ENCODE data around the gene DUSP23.

The DUSP23 gene

DNA sequence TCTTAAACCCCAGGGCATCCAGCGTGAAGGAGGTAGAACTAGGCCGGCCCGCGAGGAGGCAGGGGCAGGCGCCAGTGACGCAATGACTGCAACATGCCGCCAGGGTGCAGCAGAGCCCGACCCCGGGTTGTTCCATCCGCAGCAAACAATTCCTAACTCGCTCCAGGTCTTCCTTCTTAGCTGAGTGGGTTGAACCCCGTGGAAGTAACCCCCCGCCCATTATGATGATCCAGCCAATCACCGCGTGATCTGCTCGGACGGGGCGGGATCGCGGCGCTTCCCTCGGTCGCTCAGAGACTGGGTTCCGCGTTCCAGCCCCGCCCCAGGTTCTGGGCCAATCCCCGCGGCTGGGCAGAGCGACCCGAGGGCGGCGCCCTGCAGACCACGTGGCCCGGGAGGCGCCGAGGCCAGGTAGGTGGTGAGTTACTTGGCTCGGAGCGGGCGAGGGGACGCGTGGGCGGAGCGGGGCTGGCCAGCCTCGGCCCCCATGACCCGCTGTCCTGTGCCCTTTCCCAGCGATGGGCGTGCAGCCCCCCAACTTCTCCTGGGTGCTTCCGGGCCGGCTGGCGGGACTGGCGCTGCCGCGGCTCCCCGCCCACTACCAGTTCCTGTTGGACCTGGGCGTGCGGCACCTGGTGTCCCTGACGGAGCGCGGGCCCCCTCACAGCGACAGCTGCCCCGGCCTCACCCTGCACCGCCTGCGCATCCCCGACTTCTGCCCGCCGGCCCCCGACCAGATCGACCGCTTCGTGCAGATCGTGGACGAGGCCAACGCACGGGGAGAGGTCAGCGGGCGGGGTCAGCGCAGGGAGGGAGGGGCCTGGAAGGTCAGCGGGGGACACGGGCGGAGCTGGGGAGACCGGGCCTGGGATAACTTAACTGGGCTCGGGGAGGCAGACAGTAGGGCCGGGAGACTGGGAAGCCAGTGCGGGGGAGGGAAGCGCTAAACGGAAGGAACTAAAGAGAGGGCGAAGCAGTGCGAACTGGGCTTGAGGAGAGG, at the start of gene DUSP23:
DUSP23 (plus strand) TSS at position 380 of the 1,000 bp plus-strand sequence; CDS start at position 519, 139 bp downstream.
- DNase-seq (ENCODE audit: low spot score), result peak; percentile 97

DNA sequence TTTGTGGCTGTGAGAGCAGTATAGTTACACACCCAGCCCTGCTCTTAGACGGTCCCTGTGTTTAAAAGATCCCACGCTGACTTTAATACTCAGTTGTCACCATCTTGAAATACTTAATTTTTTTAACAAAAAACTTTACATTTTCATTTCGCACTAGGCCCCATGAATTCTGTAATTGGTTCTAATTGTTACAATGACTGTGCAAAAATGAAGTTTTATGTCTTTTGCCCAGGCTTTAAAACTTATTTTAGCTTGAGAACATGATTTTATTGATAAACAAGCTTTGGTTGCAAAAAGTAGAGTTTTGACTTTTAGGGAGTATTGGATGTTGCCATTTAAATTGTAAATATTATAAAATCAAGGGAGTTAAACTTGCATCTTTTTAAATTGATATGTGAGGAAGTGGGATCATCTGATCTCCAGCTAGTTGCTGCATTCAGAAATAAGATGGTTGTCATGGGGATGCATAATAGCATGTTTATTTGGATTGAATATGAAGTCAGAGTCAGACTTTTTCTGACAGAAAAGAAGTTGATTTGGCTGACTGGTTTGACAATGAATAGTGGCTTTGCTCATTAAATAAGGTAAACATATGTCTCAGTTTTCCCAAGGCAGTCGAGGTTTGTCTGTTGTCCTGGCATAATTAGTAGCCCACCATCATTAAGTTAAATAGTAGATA, 43.4 kb upstream of the DUSP23 start:
- DNase-seq (ENCODE audit: low spot score), result no peak

DNA sequence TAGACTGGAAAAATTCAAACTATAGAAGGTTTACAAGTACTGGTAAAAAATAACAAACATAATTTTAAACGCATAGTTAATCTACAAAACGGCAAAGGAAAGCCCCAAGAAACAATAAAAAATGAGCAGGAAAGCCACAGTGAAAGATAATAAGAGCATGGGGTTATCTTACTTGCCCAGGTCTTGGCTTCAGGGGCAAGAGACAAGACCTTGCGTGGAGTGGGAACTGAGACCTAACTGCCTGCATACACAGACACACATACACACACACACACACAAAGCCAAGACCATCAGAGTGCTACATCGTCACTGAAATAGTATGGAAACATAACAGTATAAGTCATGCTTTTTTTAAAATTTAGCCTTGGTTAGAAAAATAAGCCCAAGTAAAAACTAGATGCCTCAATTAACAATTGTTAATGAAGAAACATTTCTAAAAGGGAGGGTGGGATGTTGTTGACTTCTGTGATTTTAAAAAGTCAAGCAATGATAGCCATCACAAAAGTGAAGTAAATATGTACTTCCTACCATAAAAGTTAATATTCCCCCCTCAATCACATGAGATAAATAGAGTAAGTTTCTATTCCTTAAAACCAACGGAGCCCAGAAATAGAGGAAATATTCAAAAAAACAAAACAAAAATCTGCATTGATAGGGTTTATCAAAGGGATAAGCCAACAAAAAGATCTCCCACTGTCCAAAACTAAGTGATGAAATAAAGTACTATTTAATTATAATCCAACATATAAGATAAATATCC, 36.9 kb upstream of the DUSP23 start:
- DNase-seq (ENCODE audit: low spot score), result no peak

DNA sequence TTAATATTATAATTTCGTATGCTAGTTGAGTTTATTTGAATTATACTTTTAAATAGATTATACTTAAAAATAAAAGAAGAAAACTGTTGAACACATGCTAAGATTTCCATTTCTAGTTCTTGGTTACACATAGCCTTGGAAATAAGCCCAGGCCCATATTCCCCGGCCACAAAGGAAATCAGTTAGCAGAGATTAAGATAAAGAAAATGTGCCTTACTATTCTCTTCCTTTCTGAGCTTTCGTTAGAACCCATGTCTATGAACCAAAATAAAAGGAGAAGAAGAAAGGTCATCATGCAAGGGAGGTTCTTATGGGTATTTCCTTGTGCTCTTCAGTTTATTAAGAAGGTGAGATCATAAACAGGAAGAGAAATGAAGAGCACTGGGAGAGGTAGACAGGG, 34.1 kb upstream of the DUSP23 start:
- no peak for DNase-seq (ENCODE audit: low spot score)

DNA sequence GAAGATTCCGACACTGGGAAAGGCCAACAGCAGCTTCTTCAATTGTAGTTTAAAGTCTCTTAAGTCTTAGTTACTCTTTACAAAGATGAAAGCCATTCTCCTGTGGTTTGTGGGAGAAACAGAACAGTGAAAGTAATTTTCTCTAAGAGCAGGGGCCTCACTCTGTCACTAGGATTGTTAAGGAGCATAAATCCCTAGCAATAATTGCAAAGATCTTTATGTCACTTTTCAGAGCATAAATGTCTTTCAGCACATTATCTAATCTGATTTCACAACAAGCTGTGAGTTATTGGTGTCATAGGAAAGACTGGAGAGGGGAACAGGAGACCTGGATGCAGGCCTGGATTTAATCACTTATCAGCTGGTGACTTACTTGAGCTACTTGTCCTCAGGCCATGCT, 32.4 kb upstream of the DUSP23 start:
- no peak for DNase-seq (ENCODE audit: low spot score)

DNA sequence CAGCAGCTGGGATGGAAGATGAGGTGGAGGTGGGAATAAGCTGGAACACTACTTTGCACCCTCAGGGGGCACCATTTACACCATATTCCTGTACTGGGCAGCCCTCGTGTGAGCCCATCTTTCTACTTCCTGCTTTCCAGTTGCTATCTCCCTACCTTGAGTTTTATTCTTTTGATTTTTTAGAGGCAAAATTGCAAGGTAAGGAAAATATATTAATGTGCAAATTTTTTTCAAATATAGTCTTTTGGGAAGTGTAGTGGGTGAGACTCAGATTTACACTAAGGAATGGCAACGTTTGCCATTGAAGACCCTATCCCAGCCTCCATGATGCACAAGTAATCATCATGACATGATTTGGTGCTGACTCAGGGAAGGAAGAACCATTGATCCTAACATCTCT, 31.1 kb upstream of the DUSP23 start:
- no peak for DNase-seq (ENCODE audit: low spot score)

DNA sequence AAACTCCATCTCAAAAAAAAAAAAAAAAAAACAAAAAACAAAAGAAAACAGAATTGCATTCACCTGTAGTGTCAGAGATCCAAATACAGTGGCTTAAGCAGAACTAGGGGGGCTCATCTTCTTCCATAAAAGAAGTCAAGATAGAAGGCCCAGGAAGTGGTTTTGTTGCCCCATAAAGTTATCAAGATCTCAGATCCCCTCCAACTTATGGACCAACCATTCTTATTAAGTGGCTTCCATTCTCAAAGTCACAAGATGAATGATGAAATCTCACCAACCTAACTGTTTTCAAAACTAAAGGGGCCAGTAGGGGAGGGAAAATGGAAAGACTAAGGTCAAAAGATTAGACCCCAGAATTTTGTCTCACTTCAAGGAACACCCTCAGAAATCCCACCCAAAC, 30.1 kb upstream of the DUSP23 start:
- no peak for DNase-seq (ENCODE audit: low spot score)

DNA sequence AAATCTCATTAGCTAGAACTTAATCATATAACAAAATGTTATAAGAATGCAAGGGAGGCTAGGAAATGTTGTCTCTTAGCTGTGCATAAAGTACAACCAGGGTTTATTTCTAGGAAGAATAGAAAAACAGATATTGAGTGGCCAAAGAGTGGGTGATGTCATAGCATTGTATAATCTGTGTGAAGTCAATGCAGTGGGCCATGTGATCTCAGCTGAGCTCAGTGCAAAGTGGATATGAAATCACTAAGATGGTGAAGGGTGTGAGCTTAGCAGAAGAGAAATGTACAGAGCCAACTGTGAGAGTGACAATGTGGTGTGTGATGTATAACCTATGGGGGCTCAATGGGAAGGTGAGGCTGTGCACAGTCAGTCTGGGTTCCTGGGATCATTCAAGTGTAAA, 29.7 kb upstream of the DUSP23 start:
- no peak for DNase-seq (ENCODE audit: low spot score)

DNA sequence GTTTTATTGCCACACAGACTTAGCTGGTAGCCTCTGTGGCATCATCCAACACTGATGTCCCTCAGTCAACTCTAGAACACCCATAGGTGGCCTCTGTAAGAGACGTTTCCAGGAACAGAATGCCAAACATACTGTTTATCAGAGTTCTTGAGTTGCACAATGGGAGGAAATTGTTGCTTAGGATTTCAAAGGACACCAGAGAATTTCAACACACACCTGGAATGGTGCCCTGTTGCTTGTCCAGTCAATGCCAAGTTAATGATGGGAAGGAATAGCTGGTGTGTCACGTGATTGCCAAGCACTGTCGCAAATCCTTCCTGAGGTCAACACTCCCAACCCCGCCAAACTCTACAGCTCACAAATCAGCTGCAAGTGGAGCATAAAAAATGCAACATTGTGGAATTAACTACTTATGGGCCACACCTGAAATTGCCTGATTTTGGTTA, 28.6 kb upstream of the DUSP23 start:
- no peak for DNase-seq (ENCODE audit: low spot score)

DNA sequence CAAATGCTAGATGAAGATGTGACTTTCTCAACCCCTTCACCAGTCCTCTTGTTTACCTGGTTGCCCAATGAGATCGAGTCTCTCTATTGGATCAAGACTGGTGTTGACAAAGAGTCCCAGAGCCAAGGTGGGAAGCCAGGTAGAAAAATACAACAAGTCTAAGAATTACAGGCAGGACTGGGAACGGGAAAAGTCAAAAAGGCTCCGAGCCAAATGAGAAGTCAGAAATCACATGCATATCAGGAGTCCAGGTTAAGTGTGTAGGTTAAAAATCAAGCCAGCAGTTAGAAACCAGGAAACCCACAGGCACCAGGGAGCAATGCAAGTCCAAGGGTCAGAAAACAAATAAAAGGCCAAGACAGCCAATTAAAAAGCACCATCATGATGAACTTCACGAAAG, 27.4 kb upstream of the DUSP23 start:
- DNase-seq (ENCODE audit: low spot score), result no peak

DNA sequence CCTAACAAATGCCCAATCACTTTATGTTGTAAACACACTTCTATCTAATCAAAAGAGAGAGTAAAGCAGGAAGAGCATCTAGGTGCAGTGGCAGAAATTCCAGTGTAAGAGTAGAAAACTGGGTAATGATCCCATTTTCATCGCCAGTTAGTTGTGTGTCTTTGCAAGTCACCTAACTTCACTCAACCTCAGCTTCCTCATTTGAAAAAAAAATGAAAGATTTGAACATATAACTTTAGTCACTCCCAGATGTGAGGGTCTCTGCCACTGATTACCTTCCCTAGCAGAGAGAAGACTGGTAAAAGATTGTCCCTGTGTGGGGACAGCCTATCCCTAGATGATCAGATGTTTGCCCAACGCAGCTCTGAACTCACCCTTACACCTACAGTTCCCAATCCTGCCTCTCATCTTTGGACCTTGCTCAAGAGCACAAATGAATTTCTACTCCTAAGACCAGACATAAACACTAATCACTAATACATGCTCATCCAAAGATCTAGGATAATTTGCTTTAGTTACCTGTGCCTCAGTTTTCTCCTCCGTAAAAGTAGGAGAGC, 25.2 kb upstream of the DUSP23 start:
- no peak for DNase-seq (ENCODE audit: low spot score)

DNA sequence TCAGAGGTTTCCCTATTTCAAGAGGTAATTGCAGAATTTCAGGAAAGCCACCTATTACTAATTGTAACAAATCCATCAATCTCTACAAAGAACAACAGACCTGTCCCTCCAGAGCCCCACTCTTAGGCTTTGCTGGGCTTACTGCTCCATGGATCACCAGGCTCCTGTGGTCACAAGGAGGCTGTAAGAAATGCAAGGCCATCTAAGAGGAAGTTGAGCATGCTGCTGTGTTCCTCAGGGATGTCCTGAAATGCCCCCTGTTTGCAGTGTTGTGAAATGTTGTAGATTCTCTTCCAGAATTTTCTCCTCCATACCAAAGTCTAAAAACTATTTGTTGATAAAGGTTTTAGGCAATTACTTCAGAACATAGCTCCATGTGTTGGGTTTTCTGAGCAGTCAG, 24.4 kb upstream of the DUSP23 start:
- no peak for DNase-seq (ENCODE audit: low spot score)

DNA sequence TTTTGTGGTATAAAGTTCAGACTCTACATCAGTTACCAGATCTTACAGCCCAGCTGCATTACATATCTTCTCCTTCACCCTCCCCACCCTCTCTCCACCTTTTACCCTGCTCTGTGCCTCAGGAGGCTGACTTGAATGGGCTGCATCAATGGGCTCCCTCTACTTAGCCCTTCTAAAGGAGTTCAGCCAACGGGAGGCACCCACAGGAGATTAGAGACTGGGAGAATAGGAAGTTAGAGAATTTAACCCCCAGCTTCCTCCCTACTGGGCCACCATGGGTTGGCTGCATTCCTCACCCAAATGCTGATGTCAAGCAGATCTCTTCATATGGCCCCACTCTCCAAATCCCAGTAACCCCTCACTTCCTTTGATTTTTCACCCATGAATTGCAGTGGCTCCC, 17.1 kb upstream of the DUSP23 start:
- no peak for DNase-seq (ENCODE audit: low spot score)

DNA sequence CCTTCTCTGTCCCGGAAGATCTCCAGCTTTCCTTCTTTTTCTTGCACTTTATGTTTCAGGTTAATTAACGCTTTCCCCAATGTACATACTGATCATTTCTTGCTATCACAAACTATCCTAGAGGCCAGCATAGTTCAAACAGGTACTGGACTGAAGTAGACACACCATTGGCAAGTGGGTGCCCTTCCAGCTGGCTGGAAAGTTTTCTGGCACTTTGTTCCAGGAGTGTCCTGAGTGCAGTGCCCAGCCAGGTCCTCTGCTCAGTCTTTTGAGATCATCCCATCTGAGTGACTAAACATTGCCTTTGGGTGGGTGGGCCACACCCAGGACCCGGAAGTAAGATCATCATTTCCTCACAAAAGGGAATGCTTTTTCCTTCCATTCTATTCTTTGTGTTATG, 15.0 kb upstream of the DUSP23 start:
- no peak for DNase-seq (ENCODE audit: low spot score)

DNA sequence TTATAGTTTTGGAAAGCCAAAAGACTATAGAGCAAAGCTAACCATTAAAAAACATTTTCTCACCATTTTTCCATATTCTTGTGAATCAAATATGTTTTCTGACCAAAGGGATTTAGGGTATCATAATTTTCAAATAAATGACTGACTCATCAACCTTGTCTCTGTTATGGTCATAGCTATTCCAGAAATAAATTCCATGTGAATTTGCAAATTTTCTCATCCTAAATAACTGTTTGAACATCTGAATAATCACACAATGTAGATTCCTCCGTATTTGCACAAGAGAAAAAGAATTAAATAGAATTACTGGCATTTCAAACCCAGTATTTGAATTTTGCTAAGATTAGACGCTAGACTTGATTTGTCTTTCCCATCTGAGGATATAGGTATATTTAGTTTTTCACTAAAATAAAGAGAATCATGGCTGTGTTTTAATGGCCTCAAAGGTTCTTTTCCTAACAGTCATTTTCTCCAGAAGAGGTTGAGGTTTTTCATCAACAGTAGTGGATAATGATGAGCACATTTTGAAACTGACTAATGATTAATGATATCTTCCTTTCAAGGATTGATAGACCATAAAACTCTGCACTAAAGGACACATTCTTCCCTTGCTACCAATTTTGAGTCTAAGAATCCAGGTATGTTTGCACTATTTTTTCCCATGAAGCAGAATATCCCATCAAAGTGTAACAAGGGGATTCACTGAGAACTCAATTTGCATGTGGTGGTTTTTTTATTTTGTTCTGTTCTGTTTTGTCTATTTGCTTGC, 9.5 kb upstream of the DUSP23 start:
- DNase-seq (ENCODE audit: low spot score), result no peak

DNA sequence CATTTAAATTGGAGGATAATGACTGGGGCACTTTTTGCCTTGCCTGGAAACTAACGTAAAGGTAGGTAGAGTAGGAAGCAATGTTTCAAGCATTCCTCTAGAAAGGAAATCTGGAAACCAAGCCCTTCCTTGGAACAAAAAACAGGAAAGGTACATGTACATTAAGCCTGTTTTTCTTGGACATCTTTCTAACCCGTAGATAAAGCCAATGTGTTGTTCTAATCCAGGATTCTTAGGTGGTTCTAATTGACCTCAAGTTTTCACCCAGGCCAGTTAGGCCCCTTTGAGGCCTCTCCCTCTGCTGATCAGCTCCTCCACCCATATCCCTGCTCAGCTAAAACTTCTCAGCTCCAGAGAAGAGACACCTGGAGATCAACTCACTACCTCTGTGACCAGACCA, 6.3 kb upstream of the DUSP23 start:
- no peak for DNase-seq (ENCODE audit: low spot score)

DNA sequence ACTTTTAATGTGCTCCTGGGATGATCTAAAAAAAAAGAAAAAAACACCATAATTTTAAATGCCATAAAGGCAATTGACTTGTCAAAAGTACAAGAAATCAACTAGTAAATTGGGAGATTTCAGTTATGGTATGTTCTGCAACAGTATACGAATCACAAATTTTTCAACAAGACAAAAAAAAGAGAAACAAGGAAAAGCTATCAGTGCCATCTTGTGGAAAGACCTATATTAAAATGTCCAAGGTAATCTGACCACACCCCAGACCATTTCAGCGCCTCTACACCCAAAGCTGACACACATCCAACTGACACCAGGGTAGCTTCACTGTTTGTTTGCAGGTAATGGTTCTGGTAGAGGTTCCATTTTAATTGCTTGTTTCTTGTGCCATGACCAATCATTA, 5.0 kb upstream of the DUSP23 start:
- DNase-seq (ENCODE audit: low spot score), result no peak

DNA sequence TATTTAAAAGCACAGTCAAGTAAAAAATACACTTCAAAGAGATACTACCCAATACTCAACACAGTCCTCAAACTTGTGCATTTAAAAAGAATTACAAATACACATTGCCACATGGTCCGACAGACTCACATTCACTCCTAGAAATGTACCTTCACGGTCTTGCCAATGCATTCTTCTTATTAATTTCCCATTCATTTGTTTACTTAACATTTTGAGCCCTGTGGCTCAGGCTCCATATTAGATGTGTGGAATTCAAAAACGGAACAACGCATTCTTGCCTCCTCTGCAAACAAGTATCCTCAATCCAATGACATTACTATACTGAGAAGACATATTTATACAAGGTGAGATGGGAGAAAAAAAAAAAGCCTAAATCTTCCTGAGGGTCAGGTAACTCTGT, 2.5 kb upstream of the DUSP23 start:
- no peak for DNase-seq (ENCODE audit: low spot score)

DNA sequence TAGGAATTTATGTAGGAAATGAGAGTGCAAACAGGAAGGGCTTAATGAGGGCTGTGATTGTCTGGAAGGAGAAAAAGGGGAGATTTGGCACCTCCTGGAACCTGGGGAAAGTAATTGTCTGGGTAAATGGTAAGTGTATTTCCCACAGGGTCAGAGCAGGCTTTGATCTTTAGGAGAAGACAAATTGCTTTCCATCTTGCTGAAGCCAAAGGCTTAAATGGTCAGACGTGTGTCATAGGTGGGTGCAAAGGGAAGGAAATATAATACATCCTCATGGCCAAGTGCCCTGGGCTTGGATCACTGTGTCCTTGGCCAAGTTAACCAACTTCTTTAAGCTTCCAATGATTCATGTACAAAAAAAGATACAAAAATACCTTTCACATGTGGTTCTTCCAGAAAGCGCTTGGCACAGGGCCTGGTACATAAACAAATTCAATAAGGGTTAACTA, 1.3 kb upstream of the DUSP23 start:
- DNase-seq (ENCODE audit: low spot score), result no peak

DNA sequence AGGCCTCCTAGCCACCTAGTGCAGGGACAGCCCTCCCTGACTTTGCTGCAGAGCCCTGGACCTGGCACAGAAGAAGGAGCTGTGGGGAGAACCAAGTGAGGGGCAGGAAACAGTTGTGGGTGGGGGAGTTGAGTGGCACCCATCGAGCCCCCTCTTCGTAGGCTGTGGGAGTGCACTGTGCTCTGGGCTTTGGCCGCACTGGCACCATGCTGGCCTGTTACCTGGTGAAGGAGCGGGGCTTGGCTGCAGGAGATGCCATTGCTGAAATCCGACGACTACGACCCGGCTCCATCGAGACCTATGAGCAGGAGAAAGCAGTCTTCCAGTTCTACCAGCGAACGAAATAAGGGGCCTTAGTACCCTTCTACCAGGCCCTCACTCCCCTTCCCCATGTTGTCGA, 1.2 kb downstream of the DUSP23 start:
- no peak for DNase-seq (ENCODE audit: low spot score)

DNA sequence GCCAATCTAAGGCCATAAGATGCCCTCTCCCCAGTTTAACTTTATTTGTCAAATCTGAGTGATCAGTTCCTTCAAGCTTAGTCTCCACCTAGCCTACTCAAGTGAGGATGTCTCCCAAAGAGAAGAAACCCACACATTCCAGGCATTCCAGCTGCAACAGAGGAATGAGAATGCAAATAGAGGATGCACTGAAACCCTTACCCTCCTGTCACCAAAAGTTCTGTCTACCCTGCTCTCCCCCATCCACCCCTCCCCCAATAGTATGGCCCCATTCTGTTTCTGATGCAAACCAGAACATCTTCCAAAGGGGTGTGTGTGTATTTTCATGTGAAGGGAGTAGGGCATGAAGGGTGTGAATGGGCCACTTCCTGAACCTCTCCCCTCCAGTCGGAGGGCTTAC, 3.0 kb downstream of the DUSP23 start:
- no peak for DNase-seq (ENCODE audit: low spot score)

Data from RKO (cell line).